GM12891 (cell line): ENCODE data around the gene DAB1.

Experiments used
- POLR2A ChIP-seq: IDR thresholded peaks from 2 replicates; pipeline ENCODE4 v1.6.1; 2011; ENCODE audit warnings: low read depth, low read length, control low read depth
- POLR2AphosphoS5 ChIP-seq: IDR thresholded peaks from 2 replicates; pipeline ENCODE4 v1.6.1; 2011; ENCODE audit warnings: low read depth, low read length, control low read depth
- SPI1 ChIP-seq: IDR thresholded peaks from 2 replicates; pipeline ENCODE4 v1.6.1; 2011; ENCODE audit warnings: low read depth, low read length, control low read depth

DNA sequence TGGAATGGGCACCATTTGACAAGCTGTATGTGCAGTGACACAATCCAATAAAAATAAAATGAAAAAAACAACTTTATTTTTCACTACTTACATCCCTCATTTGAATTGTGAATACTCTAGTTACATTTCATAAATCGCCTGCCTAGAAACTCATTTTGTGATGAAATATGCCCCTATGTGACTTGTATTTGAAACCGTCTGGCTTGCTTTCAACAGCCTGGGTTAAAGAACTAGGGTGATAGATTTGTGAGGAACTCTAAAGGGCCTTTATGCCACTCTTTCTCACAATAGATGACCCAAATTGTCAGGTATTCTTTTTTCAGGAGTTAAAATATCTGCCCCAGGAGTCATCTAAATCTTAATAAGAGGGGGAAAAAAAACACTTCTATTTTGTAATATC is 137.9 kb downstream of the DAB1 start:
- TF ChIP-seq SPI1: no peak
- TF ChIP-seq POLR2AphosphoS5: no peak
- no peak for TF ChIP-seq POLR2A
